SJSA1 (cell line): ENCODE results near the gene ATAD3A. TPM values are rescaled to one million over a fixed set of nuclear protein-coding genes. Genes with fewer than 3 reads are reported as not detected.

ENCODE experiments used
- DNase-seq, 2 experiments: peaks; one replicate each; pipeline ENCODE4 v3.0.0-alpha.2; 2015 to 2020; ENCODE audit warnings: low spot score in 2 of 2, low read depth in 1 of 2
- H3K27ac ChIP-seq: fragments of 250-450 bp; sonication (Bioruptor Pico); 2 replicates; pipeline ENCODE4 v1.5.1; 2020; ENCODE audit warnings: mild to moderate bottlenecking, moderate library complexity
- H3K27me3 ChIP-seq: fragments of 250-450 bp; sonication (Bioruptor Pico); replicated peaks from 2 replicates; pipeline ENCODE4 v1.5.1; 2020; ENCODE audit warnings: mild to moderate bottlenecking, moderate library complexity
- H3K36me3 ChIP-seq: fragments of 250-450 bp; sonication (Bioruptor Pico); 2 replicates; pipeline ENCODE4 v1.5.1; 2020; ENCODE audit warnings: mild to moderate bottlenecking
- H3K4me1 ChIP-seq: fragments of 250-450 bp; sonication (Bioruptor Pico); replicated peaks from 2 replicates; pipeline ENCODE4 v1.6.1; 2021; ENCODE audit warnings: mild to moderate bottlenecking
- H3K4me3 ChIP-seq: fragments of 250-450 bp; sonication (Bioruptor Pico); 2 replicates; pipeline ENCODE4 v1.5.1; 2020; ENCODE audit warnings: mild to moderate bottlenecking
- H3K9me3 ChIP-seq: fragments of 250-450 bp; sonication (Bioruptor Pico); replicated peaks from 2 replicates; pipeline ENCODE4 v1.5.1; 2020; ENCODE audit warnings: mild to moderate bottlenecking
- total RNA-seq: library from RNA; depleted of rRNA; stranded (reverse); fragments of >200 nt; shearing (Covaris generic); gene quantifications from 2 replicates; pipeline ENCODE4 v1.2.3, GENCODE V29; 2014

ATAD3A gene
- total RNA-seq, 1 experiment from 2014 or later, result 51.6 TPM

- no peak overlapping the region for H3K4me3 ChIP-seq
- H3K27me3 ChIP-seq, result no peaks in the 10 kb centered on the region
- peaks cover 79% of the 10 kb centered on the region for H3K36me3 ChIP-seq
- DNase-seq, result no peak
- H3K4me1 ChIP-seq, result no peaks in the 10 kb centered on the region
- H3K9me3 ChIP-seq, result no peaks in the 10 kb centered on the region
- H3K27ac ChIP-seq, result no peak overlapping the region
These were observed 55.4 kb downstream of the ATAD3A start for GRCh38 chr1:1567152-1567875.

- H3K4me1 ChIP-seq, result no peaks in the 10 kb centered on the region
These were observed 55.9 kb downstream of the ATAD3A start for GRCh38 chr1:1567891-1568291.

DNA sequence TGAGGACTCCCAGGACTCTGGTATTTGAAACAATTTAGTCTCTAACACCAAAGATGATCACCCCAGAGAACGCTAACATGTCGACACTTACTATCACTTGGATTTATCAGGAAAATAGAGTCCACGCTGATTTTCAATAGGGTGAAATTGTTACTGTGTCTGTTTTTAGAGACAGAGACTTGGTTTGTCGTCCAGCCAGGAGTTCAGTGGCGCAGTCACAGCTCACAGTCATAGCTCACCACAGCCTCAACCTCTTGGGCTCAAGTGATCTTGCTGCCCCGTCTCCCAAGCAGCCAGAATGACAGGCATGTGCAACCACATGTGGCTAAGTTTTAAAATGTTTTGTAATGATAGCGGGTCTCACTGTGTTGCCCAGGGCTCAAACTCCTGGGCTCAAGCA lies 57.4 kb downstream of the ATAD3A start:
- no peaks in the 10 kb centered on the region for H3K27me3 ChIP-seq
- peaks cover 3% of the 10 kb centered on the region; the same call in 1 of the 2 replicates for H3K4me1 ChIP-seq
- 0 out of 2 replicates have a peak, but pooled peaks cover 2% of the 10 kb centered on the region for H3K9me3 ChIP-seq
- no peak overlapping the region for H3K4me3 ChIP-seq
- H3K27ac ChIP-seq, result no peak overlapping the region
- peaks cover 73% of the 10 kb centered on the region for H3K36me3 ChIP-seq
- no peak for DNase-seq

More at GRCh38 chr1:1567891-1568291, 55.9 kb downstream of the ATAD3A start:
- Histone ChIP-seq H3K4me3 (no peak overlapping the region), H3K27ac (no peak overlapping the region), H3K36me3 (peaks cover 79% of the 10 kb centered on the region), H3K9me3 (no peaks in the 10 kb centered on the region), H3K27me3 (no peaks in the 10 kb centered on the region)
- DNase-seq, result no peak

- H3K4me1 ChIP-seq, result peaks cover 15% of the 10 kb centered on the region
- H3K9me3 ChIP-seq, result 0 out of 2 replicates have a peak, but pooled peaks cover 5% of the 10 kb centered on the region
- peaks cover 44% of the 10 kb centered on the region for H3K36me3 ChIP-seq
- DNase-seq, result peak; percentile 62 to 64
- peak overlapping the region; percentile 100 for H3K4me3 ChIP-seq
- H3K27me3 ChIP-seq, result no peaks in the 10 kb centered on the region
- H3K27ac ChIP-seq, result peak overlapping the region; percentile 98
These were observed 62.1 kb downstream of the ATAD3A start for GRCh38 chr1:1573843-1574720.

DNA sequence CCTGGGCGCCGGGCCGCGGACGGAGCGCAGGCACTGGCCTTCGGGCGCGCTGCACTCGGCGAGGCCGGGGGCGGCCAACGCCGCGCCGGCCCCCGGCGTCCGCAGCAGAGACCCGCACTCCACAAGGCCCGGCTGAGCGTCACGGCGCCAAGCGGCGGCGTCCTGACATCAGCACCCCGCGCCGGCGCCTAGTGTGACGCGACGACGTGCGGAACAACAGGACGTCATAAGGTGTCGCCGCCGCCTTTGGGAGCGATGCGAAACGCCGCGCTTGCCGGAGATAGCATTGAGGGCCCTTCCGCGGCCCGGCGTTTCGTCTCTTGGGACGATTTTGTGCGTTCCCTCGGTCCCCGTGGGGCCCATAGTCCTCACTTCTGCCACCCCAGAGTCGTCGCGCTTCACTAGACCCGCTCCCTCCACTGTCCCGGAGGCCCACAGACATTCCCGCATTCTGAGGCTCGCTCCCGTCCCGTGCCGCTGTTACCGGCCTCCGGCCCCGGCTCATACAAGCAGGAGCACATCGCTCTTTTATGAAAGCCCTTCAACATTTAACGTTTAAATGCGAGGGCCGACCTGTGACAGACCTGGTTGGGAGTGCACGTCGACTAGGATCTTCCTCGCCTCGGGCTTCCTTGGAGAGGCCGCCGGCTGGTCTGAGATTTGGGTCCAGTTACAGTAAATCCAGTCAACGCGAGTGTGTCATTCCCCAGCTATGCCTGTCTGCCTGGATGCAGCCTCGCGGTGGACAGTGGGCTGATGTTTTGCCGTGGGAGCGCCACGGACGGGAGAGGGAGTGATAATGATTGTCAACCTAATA lies 63.0 kb downstream of the ATAD3A start, which contains the start of gene SSU72:
TSS of gene SSU72 (minus strand) at position 143 of the 817 bp plus-strand sequence. CDS start 306 bp downstream, outside the sequence.
- Histone ChIP-seq H3K36me3 (peaks cover 36% of the 10 kb centered on the region), H3K9me3 (0 out of 2 replicates have a peak, but pooled peaks cover 5% of the 10 kb centered on the region), H3K27me3 (no peaks in the 10 kb centered on the region; the same call in 1 of the 2 replicates), H3K4me1 (peaks cover 15% of the 10 kb centered on the region), H3K27ac (peak within 1 kb of the TSS; percentile 98), H3K4me3 (peak within 1 kb of the TSS; percentile 100)
- DNase-seq, result peak; percentile 87 to 92

DNA sequence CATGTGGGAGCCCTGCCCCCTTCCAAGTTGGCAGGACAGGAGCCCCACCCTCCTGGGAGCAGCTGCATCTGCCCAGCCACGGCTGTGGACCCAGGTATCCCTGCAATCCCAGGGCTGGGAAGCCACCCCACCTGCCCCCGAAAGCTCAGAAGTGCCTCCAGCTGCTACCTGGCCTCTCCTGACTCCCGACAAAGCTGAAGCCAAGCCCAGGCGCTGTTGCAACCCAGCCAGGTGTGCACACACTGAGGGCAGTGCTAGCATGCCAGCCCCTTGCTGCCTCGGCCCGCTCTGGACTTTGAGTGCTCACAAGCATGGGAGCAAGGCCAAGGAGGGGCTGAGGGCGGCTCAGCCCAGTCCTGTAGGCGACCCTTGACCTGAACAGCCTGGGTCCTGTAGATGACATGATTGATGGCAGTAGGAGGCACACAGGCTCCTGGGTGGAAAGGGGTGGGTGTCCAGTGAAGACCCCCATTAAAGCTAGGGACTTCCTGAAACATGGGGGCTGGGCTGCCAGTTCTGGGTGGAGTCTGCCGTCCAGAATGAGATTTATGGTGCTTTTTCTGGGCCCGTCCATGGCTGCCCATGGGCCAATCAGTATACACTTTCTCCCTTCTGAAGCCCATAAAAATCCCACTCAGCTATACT lies 65.5 kb downstream of the ATAD3A start:
- peaks cover 15% of the 10 kb centered on the region for H3K4me1 ChIP-seq
- 0 out of 2 replicates have a peak, but pooled peaks cover 5% of the 10 kb centered on the region for H3K9me3 ChIP-seq
- H3K27ac ChIP-seq, result no peak overlapping the region
- no peak overlapping the region for H3K4me3 ChIP-seq
- peaks cover 17% of the 10 kb centered on the region for H3K27me3 ChIP-seq
- peaks cover 20% of the 10 kb centered on the region for H3K36me3 ChIP-seq
- no peak for DNase-seq

DNA sequence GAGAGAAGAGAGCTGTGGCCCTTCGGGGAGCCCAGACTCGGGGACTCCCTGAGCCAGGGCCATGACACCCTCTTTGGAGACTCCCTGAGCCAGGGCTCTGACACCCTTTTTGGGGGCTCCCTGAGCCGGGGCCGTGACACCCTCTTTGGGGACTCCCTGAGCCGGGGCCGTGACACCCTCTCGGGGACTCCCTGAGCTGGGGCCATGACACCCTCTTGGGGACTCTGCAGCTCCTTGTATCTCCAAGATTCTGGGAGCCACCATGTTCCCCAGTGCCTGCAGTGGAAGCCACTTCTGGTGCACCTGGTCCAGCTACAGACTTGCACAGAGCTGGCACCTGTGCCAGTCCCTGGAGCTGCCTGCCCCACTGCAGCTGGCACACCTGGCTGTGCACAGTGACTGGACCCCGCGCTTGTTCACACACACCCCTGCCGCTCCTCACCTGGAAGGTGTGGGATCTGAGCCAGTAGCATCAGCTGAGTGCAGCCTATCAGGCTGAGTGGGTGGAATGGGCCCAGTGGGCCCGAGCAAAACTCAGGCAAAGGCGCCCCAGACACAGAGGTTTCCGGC lies 66.5 kb downstream of the ATAD3A start:
- Histone ChIP-seq H3K27ac (no peak overlapping the region), H3K27me3 (peaks cover 18% of the 10 kb centered on the region), H3K4me3 (no peak overlapping the region), H3K4me1 (peaks cover 15% of the 10 kb centered on the region), H3K36me3 (peaks cover 14% of the 10 kb centered on the region), H3K9me3 (0 out of 2 replicates have a peak, but pooled peaks cover 5% of the 10 kb centered on the region)
- DNase-seq, result no peak

DNA sequence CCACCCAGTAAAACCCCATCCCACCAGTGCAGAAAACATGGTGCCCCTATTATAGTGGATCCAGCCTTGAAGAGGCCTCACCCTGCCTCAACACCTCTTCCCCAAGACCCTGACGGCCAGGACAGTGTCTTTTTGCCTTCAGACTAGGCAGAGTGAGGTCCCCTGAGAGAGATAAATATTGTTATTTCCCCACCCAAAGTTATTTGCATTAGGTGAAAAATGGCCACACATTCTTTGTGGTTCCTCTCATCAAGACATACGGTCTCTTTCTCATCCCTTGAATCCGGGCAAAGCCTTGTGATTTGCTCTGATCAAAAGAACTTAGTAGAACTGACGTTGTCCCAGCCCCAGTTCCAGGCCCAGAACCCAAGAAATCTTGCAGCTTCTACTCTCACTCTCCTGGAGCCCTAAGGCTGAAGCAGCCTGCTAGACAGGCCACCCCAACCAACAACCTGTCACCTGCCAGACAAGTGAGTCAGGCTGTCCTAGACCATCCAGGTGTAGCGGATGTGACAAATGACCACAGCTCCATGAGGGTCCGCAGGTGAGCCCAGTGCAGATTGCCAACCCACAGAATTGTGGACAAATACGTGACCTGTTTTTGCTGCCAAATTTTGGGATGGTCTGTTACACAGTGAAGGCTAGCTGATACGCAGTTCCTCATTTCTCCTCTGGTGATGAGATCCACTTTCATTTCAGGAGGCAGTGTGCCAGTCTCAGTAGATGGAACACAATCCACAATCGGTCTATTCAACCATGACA lies 70.8 kb downstream of the ATAD3A start:
- no peak overlapping the region for H3K4me3 ChIP-seq
- no peaks in the 10 kb centered on the region for H3K36me3 ChIP-seq
- no peaks in the 10 kb centered on the region for H3K9me3 ChIP-seq
- H3K27ac ChIP-seq, result no peak overlapping the region
- peaks cover 35% of the 10 kb centered on the region for H3K27me3 ChIP-seq
- no peaks in the 10 kb centered on the region for H3K4me1 ChIP-seq
- no peak for DNase-seq

DNA sequence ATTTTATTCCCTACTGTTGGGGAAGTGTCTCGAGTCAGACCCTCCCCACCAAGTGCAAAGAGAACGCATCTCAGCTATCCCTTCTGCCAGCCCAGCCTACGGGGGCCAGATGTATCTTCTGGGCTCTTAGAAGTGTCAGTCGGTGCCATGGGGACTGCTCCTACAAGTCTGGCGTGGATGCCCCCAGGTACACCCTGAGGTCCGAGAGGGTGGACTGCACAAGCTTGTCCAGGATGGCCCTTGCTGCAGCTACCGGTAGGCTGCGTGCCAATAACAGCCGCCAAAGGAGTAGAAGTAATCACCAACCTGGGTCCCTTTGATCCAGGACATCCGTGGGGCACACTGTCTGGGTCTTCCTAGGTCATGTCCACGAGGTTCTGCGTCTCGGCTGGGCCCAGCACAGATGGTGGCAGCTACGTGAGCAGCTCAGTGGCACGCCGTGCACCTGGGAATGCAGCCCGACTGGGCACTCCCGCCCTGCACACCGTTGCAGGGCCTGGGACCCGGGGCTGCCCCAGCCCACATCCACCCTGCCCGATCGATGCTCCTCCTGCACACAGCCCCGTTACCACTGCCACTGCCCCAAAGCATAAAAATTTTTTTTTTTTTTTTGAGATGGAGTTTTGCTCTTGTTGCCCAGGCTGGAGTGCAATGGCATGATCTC lies 71.5 kb downstream of the ATAD3A start:
- H3K4me3 ChIP-seq, result no peak overlapping the region
- no peak overlapping the region for H3K27ac ChIP-seq
- H3K27me3 ChIP-seq, result peaks cover 35% of the 10 kb centered on the region
- no peaks in the 10 kb centered on the region for H3K4me1 ChIP-seq
- no peaks in the 10 kb centered on the region for H3K36me3 ChIP-seq
- no peak for DNase-seq
- H3K9me3 ChIP-seq, result no peaks in the 10 kb centered on the region
